M059J (cell line): ENCODE data around the gene MCTP1. TPM values are rescaled to one million over a fixed set of nuclear protein-coding genes. Genes with fewer than 3 reads are reported as not detected.

ENCODE experiments used
- DNase-seq: peaks from one replicate; pipeline ENCODE4 v3.0.0-alpha.2; 2012; ENCODE audit warnings: low read depth
- total RNA-seq: library from RNA; depleted of rRNA; stranded (reverse); fragments of >200 nt; shearing (Covaris generic); gene quantifications from 2 replicates; pipeline ENCODE4 v1.2.3, GENCODE V29; 2014; rRNA removed

Gene MCTP1
- total RNA-seq = 0.02 TPM in 1 of 2 replicates, not detected in the other

DNA sequence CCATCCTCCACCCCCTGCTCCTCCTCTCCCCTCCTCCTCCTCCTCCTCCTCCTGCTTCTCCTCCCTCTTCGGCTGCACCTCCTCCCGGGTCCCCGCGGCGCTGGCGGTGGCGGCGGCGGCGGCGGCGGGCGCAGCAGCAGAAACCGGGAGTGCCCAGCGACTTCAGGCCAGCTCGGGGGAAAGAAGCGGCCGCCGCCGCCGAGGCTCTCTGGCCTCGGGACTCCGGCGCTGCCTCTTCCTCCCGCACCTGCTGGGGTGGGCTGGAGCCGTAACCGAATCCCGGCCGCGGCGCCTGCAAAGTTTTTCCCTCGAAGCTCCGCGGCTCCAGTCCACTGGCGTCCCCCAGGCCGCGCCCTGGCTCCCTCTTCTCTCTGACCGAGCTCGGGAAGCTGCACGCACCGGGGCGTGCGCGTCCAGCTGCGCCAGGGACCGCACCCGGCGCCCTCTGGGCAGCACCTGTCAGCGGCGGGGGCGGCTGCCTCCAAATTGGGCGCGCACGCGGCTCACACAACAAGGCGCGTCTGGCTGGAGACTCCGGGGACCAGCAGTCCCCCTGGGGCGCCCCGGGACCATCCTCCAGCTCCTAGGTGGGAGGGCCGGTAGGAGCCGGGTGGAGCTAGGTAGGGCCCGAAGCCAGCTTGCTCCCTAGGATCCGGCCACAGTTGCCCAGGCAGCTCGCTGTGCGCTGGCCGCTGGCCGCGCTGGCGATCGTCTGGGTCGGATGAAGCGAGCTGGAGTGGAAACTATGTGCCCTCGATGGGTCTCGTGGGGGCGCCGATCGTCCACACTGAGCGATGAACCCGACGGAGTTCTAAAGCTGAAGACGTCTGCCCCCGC lies at the start of gene MCTP1:
MCTP1 (minus strand) TSS at position 523 of the 837 bp plus-strand sequence.
- DNase-seq = peak; percentile 31

GRCh38 chr5:95332158-95332557 lies 47.3 kb upstream of the MCTP1 start:
- DNase-seq = no peak

- peak; percentile 20 for DNase-seq
These were observed 46.5 kb upstream of the MCTP1 start for GRCh38 chr5:95331358-95331757.

DNA sequence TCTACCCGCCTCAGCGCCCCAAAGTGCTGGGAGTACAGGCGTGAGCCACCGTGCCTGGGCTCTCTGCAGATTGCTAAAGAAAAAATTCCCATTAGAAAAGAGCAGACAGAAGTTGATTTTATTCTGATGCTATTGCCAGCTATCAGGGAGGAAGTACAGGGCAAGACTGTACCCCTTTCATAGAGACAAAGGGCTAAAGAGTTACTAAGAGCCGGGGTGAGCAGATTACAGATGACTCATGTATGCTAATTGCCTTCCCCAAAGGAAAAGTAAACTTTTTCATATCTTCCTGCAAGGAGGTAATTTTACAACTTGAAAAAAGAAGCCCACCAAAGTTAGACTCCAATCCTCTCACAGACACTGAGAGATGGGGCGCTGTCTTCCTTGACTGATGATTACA lies 42.3 kb upstream of the MCTP1 start:
- DNase-seq = peak; percentile 25

DNA sequence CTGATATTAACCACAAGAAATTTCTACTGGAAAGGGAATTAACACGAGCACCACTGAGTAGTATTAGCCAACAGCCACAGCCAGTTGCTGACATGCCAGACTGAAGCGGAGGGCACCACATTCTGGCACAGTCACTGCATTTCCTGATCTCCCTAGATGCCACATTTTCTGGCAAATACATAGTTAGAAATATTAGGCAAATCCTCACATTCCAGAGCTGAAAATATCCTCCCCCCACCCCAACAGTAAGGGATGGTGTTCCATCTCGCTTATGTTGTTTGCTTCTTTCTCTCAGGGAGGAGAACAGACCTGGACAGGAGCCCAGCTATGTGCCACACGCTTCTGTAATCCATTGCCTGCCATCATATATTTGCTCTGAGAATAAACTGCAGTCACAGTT lies 32.8 kb upstream of the MCTP1 start:
- no peak for DNase-seq

DNA sequence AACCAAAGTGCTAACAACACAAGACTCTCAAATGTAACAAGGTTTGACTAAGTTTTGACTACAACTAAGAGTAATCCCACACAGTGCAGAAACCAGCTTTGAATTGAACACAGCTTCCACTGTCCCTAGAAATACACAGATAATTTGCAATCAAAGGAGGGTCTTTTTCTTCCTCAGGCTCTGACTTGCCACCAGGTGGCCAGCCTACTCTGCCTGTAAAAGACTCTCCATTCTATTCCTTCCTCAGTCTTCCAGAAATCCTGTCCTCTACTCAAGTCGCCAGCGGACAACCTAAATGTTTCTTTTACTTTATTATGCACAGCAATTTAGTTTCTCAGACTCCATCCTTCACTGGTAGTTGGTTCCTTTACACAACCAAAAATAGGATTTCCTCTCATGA lies 32.2 kb upstream of the MCTP1 start:
- no peak for DNase-seq

GRCh38 chr5:95304711-95305110 lies 19.8 kb upstream of the MCTP1 start:
- DNase-seq = no peak

DNA sequence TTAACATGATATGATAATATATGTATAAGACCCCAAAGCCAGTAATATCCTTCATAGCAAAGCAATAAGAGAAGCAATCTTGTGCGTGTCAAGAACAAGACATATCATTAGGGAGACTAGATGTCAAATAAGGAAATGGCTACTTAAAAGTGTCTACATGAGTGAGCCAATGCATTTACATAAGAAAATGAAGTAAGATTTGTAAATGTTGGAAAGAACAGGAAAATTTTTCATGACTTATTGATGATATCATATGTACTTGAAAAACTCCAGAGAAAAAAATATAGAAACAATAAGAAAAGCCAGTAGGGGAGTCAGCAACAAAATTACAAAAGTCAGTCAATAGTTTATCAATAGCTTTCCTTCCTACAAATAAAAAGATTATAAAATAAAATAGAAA lies 13.8 kb upstream of the MCTP1 start:
- DNase-seq = no peak

DNA sequence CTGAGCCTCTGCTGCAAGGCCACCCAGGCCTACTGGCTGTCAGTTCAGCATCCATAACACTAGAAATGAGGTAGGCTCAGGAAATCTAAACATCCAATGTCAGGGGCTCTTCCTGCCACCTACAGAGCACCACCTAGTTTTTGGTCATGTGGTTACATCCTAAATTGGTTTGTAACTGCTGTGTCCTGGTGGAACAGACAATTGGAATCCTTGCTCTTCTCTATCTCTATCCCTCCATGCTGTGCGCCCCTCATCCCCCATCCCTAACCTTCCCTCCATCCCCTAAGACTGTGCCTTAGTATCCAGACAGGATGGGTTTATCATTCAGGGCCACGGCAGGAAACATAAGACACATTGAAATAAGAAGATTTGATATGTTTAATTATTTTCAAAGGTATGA lies 11.4 kb upstream of the MCTP1 start:
- DNase-seq = no peak

DNA sequence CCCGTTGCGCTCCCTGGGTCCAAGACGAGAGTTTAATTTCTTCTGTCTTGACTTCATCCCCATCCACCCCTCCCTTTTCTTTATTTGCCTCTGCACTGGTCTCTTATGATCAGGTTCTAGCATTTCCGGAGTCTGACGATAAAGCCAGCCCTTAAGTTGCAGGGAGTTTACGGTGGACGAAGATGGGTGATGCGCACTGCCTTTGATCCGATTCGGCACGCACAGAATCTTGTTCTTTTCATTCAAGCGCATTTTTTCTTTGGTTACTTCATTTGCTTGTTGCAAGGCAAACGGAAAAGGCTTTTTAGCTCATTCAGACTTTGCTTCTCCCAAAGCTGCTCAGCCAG lies 488 bp upstream of the MCTP1 start:
- peak; percentile 19 for DNase-seq

DNA sequence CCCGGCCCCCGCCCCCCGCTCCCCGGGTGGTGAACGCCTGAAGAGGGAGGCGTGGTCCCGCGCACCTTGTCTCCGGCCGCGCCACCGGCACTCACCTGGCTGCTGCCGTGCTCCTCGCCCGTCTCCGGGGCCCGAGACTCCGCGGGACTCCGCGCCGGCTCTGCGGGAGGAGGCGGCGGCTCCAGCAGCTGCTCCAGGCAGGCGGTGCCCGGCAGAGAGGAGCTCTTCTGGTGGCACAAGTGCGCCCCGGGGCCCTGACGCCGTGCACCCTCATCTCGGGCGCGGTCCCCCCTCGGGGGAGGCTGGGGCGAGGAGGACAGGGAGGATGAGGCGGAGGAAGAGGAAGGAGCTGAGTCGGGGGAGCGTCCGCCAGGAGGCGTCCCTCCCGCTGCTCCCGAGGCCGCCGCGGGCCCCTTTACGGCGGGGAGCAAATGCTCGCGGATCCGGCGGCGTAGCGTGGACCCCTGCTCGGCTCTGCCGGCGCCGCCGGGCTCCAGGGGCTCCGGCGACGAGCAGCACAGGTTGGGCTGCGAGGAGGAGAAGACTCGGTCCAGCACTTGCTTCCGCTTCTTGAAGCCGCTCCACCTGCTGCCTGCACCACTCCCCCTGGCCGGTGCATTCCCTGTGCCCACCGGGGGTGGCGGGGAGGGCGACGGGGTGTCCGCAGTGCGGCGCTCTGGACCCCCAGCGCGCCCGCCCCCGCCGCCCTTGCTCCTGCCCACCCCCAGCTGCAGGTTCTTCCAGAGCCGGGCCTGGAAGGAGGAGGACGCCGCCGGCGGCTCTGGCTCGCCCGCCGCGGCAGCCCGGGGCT lies 928 bp downstream of the MCTP1 start:
- peak; percentile 10 for DNase-seq

DNA sequence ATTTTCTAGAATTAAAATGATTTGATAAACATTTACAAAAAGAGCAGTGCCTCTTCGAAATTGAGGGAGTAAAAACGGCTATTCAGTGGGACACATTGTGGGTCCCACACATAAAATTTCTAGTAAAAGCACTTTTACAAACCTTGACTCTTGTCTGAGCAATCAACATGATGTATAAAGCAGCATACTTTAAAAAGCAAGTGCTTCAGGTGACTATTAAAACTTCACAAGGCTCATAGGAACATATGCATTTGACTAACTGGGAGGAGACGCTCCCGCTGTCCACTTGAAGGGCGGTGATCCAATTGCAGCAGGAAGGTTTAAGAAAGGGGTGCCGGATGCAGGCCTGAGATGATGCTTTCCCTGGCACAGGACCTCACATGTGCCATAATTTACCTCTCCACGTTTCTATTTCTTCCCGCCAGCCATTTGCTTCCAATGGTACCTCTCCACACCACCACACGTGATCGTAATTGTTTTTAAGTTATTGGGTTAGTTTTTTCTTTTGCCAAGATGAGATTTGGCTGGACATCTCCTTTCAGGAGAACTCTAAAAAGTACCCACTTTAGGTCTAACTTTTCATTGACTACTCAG lies 1.8 kb downstream of the MCTP1 start:
- DNase-seq = no peak

DNA sequence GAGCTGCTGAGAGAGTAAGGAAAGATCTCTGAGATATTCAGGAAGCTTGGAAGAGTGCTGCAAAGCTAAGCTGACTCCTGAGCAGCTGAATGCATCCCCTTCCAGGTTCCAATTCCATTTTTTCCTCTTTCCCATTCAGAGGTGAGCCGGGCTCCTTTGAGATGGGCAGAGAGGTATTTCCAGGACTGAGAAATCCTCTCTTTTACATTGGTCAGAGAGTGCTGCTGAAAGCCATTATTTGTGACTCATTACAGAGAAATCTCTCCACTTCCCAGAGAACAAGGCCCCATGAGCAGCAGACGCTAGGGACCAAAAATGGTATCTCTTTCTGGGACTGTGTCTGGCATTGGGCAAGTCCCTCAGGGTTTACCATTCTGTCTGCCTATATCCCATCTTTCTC lies 3.7 kb downstream of the MCTP1 start:
- peak; percentile 55 for DNase-seq

- DNase-seq = no peak
These were observed 4.3 kb downstream of the MCTP1 start for GRCh38 chr5:95280401-95281095.

GRCh38 chr5:95274011-95274410 lies 10.9 kb downstream of the MCTP1 start:
- no peak for DNase-seq

GRCh38 chr5:95272316-95272929 lies 12.5 kb downstream of the MCTP1 start:
- no peak for DNase-seq

GRCh38 chr5:95262933-95263660 lies 21.8 kb downstream of the MCTP1 start:
- no peak for DNase-seq

- DNase-seq = peak; percentile 20
These were observed 23.3 kb downstream of the MCTP1 start for GRCh38 chr5:95261437-95262175.

GRCh38 chr5:95256991-95257390 lies 27.9 kb downstream of the MCTP1 start:
- no peak for DNase-seq

DNA sequence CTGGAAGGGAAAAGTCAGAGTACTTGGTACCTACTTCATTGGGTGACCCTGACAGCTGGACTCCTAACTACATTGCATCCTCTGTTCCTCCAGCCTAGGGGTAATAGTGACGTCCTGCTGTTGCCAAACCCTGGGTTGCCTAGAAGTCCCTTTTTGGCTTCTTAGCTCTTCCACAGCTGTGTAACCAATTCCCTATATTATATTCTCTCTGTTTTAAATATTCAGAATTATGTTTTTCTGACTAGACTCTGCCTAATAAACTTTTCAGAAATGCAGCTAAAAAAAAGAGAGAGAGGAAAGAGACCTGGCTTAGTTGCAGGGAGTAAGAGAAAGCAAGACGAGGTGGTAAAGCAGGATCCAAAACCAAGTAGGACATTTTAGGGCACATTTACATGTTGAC lies 28.4 kb downstream of the MCTP1 start:
- no peak for DNase-seq
